ENCODE results near the gene STX4.

The STX4 gene

GRCh38 chr16:31032736-31033708 is at the start of gene STX4:
STX4 (plus strand) TSS chr16:31033558; CDS start chr16:31033806, 248 bp downstream.
- peak; percentile 93 for DNase-seq (ENCODE audit: low read depth)

- DNase-seq (ENCODE audit: low read depth) = no peak
Measured at GRCh38 chr16:30983898-30984610, 49.3 kb upstream of the STX4 start.

- peak; percentile 55 for DNase-seq (ENCODE audit: low read depth)
Measured at GRCh38 chr16:30984669-30985400, 48.5 kb upstream of the STX4 start, which contains the start of gene HSD3B7. HSD3B7 (plus strand) TSS chr16:30985207; CDS start chr16:30985659, 452 bp downstream.

- no peak for DNase-seq (ENCODE audit: low read depth)
Measured at GRCh38 chr16:30985401-30986128, 47.8 kb upstream of the STX4 start.

GRCh38 chr16:30986129-30986991 is 47.0 kb upstream of the STX4 start:
- DNase-seq (ENCODE audit: low read depth) = no peak

- DNase-seq (ENCODE audit: low read depth) = no peak
Measured at GRCh38 chr16:30987581-30988190, 45.7 kb upstream of the STX4 start.

GRCh38 chr16:30989469-30990047 is 43.8 kb upstream of the STX4 start:
- no peak for DNase-seq (ENCODE audit: low read depth)

GRCh38 chr16:30990105-30990504 is 43.3 kb upstream of the STX4 start:
- no peak for DNase-seq (ENCODE audit: low read depth)

GRCh38 chr16:30991052-30991451 is 42.3 kb upstream of the STX4 start:
- DNase-seq (ENCODE audit: low read depth) = no peak

- DNase-seq (ENCODE audit: low read depth) = no peak
Measured at GRCh38 chr16:30992276-30992780, 41.0 kb upstream of the STX4 start.

GRCh38 chr16:30992931-30993816 is 40.2 kb upstream of the STX4 start:
- DNase-seq (ENCODE audit: low read depth) = no peak

GRCh38 chr16:30995927-30996323 is 37.4 kb upstream of the STX4 start:
- no peak for DNase-seq (ENCODE audit: low read depth)

GRCh38 chr16:30996324-30996984 is 36.9 kb upstream of the STX4 start:
- DNase-seq (ENCODE audit: low read depth) = no peak

- peak; percentile 68 for DNase-seq (ENCODE audit: low read depth)
Measured at GRCh38 chr16:30996985-30997724, 36.2 kb upstream of the STX4 start.

GRCh38 chr16:30997725-30998711 is 35.3 kb upstream of the STX4 start:
- DNase-seq (ENCODE audit: low read depth) = no peak

Data from stimulated activated CD8-positive, alpha-beta memory T cell treated with anti-CD3 and anti-CD28 coated beads, Interleukin-12 subunit alpha, Interleukin-12 subunit beta, amount 100 ng/mL, for 4 hours (primary cell).